RWPE2 (cell line): ENCODE measurements around the gene KLRC1.
"Not testable (repeated sequence)": the region's sequence is repeated elsewhere in the genome, so short reads cannot be mapped to it uniquely, and the experiment has no call there.

ENCODE experiments used
- ATAC-seq: fragments of 200-7000 bp; cut with Tn5 transposase; 3 replicates; pipeline ENCODE4 v1.9.1; 2021; ENCODE audit warnings: low read depth
- DNase-seq: peaks from one replicate; pipeline ENCODE4 v3.0.0-alpha.2; 2020; ENCODE audit warnings: low spot score
- H3K27ac ChIP-seq: fragments of 450-650 bp; 2 replicates; pipeline ENCODE4 v1.5.1; 2017; ENCODE audit warnings: mild to moderate bottlenecking; ENCODE audit not compliant: poor library complexity, severe bottlenecking
- H3K27me3 ChIP-seq: fragments of 250-450 bp; sonication (Bioruptor Pico); 2 replicates; pipeline ENCODE4 v1.5.1; 2021; ENCODE audit warnings: mild to moderate bottlenecking, moderate library complexity; ENCODE audit not compliant: insufficient read depth, poor library complexity, severe bottlenecking
- H3K36me3 ChIP-seq: fragments of 250-450 bp; sonication (Bioruptor Pico); 2 replicates; pipeline ENCODE4 v1.5.1; 2020; ENCODE audit warnings: low read depth, mild to moderate bottlenecking, moderate library complexity
- H3K4me1 ChIP-seq: fragments of 250-450 bp; sonication (Bioruptor Pico); 2 replicates; pipeline ENCODE4 v1.5.1; 2021; ENCODE audit warnings: mild to moderate bottlenecking, moderate library complexity; ENCODE audit not compliant: insufficient read depth, poor library complexity, severe bottlenecking
- H3K4me3 ChIP-seq: fragments of 250-450 bp; sonication (Bioruptor Pico); 2 replicates; pipeline ENCODE4 v1.5.1; 2021; ENCODE audit warnings: mild to moderate bottlenecking, moderate library complexity; ENCODE audit not compliant: severe bottlenecking
- H3K9me3 ChIP-seq: fragments of 250-450 bp; sonication (Bioruptor Pico); 2 replicates; pipeline ENCODE4 v1.5.1; 2021; ENCODE audit warnings: mild to moderate bottlenecking, moderate library complexity; ENCODE audit not compliant: severe bottlenecking
- CTCF ChIP-seq: fragments of 450-650 bp; IDR thresholded peaks from one replicate; pipeline ENCODE4 v1.5.1; 2017; ENCODE audit warnings: mild to moderate bottlenecking, moderate library complexity; ENCODE audit not compliant: poor library complexity, severe bottlenecking

Gene KLRC1

GRCh38 chr12:10472808-10473207, 19.6 kb upstream of the KLRC1 start:
- not testable (repeated sequence) for H3K9me3 ChIP-seq, H3K4me3 ChIP-seq, H3K36me3 ChIP-seq, H3K27ac ChIP-seq, ATAC-seq, H3K4me1 ChIP-seq, DNase-seq, H3K27me3 ChIP-seq

- Histone ChIP-seq H3K9me3 (no peaks in the 10 kb centered on the region), H3K4me1 (no peaks in the 10 kb centered on the region), H3K36me3 (no peaks in the 10 kb centered on the region), H3K27me3 (no peaks in the 10 kb centered on the region), H3K4me3 (no peak overlapping the region), H3K27ac (no peak overlapping the region)
- no peak for TF ChIP-seq CTCF
- DNase-seq = no peak
- no peak for ATAC-seq
These were observed 16.5 kb upstream of the KLRC1 start for GRCh38 chr12:10469701-10470100.

GRCh38 chr12:10466311-10466710, 13.1 kb upstream of the KLRC1 start:
- no peaks in the 10 kb centered on the region for H3K9me3 ChIP-seq
- no peaks in the 10 kb centered on the region for H3K36me3 ChIP-seq
- no peak overlapping the region for H3K4me3 ChIP-seq
- DNase-seq (no peak), ATAC-seq (no peak)
- no peak for TF ChIP-seq CTCF
- no peaks in the 10 kb centered on the region for H3K27me3 ChIP-seq
- H3K27ac ChIP-seq = no peak overlapping the region
- H3K4me1 ChIP-seq = no peaks in the 10 kb centered on the region

GRCh38 chr12:10457760-10458159, 4.6 kb upstream of the KLRC1 start:
- Histone ChIP-seq H3K9me3 (no peaks in the 10 kb centered on the region), H3K27ac (no peak overlapping the region), H3K4me3 (no peak overlapping the region), H3K4me1 (no peaks in the 10 kb centered on the region), H3K27me3 (no peaks in the 10 kb centered on the region), H3K36me3 (no peaks in the 10 kb centered on the region)
- DNase-seq (no peak), ATAC-seq (no peak)
- no peak for TF ChIP-seq CTCF

- H3K9me3 ChIP-seq = no peaks in the 10 kb centered on the region
- ATAC-seq = no peak
- H3K4me3 ChIP-seq = no peak overlapping the region
- TF ChIP-seq CTCF = no peak
- no peak overlapping the region for H3K27ac ChIP-seq
- H3K4me1 ChIP-seq = no peaks in the 10 kb centered on the region
- no peaks in the 10 kb centered on the region for H3K27me3 ChIP-seq
- DNase-seq = no peak
- no peaks in the 10 kb centered on the region for H3K36me3 ChIP-seq
These were observed 3.7 kb upstream of the KLRC1 start for GRCh38 chr12:10456856-10457255.
